GM19035 (cell line): ENCODE results near the gene GLDC.

Source experiments
- ATAC-seq: cut with Tn5 transposase; IDR thresholded peaks from one replicate; pipeline ENCODE4 v1.9.1; 2021; ENCODE audit not compliant: unreplicated experiment

GLDC gene

DNA sequence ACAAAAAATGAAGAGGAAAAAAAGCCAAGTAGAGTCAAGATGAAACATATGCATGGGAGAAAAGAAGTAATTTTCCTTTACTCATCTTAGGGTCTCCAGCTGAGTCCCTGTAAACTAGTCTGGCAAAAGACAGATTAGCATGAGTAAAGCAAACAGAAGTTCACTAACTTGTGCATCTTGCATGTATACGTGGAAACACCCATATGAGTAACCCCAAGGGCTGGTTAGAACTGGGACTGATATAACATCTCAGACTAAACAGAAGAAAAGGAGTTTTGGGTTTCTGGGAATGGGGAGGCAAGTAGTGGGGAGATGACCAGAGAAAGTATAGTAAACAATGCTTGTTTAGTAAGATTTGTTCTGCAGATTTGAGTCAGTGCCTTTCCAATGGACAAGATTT lies 20.1 kb upstream of the GLDC start:
- no peak for ATAC-seq

DNA sequence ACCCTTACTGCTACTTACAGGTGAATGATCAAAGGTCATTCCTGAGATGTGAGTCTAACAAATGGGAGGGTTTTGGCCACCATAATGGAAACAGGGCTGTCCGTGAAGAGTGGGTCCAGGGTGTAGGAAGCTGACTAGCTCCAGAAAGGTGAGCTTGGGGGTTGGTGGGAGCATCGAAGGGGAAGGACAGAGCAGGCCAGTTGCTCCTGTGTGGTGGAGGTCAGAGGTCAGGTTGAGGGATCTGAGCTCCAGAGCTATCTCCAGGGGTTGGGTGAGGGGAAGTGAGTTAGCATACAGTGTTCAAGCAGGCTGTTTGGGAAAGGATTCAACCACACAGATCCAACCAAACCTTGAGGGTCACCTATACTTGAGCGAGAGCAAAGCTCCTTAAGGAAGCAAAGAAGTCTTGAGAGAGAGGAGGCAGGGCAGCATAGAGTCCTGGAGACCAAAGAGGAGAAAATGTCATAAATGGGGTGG lies 18.7 kb upstream of the GLDC start:
- ATAC-seq, result no peak

DNA sequence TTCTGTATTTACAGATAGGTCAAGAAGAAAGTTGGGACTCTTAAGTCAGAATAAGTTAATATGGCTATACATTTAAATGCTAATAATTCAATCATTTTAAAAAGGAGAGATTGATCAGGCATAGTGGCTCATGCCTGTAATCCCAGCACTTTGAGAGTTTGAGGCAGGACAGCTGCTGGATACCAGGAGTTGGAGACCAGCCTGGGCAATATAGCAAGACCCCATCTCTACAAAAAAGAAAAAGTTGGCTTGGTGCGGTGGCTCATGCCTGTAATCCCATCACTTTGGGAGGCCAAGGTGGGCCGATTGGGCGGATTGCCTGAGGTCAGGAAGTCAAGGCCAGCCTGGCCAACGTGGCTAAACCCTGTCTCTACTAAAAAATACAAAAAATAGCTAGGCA lies 15.0 kb upstream of the GLDC start:
- ATAC-seq, result no peak

GRCh38 chr9:6658628-6659353 lies 13.3 kb upstream of the GLDC start:
- ATAC-seq, result no peak

DNA sequence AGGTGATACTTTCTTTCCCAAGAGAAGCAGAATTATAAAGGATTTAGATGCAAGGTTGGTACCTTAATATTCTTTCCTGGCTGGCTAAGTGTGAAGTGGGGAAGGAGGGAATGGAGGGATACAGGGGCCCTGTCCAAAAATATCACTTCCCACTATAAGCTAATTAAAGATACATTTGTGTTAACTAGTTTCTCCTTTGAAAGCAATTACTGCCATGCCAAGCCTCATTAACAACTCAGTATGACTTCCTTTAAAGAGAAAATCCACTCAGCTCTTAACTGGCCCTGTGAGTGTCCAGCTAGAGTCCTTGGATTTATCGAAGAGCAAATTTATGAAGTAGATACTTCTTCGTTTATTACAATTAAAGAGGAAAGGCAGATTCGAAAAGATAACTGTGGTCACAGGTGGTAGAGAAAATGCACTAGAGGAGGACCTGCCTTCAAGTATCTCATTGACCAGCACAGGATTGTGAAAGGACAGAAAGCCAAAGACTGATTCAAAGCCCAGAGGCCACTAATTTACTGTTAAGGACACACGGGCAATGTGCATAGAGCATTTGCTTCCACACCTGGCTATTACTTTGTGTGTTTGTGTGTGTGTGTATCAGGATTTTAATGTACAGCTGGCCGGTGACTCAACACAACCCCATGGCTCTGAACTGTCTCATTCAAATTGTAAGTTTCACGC lies 11.2 kb upstream of the GLDC start:
- no peak for ATAC-seq

DNA sequence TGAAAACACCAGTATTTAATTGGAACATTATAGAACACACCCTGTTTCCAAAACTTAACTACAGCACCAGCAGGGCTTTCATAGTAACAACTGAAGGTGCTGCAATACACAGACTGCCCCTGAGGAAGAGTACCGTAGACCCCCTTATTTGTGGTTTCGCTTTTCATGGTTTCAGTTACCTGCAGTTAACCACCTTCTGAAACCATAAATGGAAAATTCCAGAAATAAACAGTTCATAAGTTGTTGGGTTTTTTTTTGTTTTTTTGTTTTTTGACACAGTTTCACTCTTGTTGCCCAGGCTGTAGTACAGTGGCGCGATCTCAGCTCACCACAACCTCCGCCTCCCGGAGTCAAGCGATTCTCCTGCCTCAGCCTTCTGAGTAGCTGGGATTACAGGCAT lies 9.5 kb upstream of the GLDC start:
- ATAC-seq, result peak; percentile 87

GRCh38 chr9:6646293-6646636 lies 736 bp upstream of the GLDC start:
- ATAC-seq, result peak; percentile 7

DNA sequence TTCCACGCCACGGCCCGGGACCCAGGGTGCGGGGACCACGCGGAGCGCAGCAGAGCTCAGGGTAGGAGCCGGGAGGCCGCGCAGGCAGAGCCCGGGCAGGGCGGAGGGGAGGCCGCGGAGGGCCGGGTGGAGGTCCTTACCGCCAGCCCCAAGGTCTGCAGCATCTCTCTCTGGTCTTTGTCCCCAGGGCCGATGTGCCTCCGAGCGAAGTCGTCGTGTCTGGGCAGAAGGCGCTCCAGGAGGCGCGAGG lies 499 bp downstream of the GLDC start:
- peak; percentile 36 for ATAC-seq

DNA sequence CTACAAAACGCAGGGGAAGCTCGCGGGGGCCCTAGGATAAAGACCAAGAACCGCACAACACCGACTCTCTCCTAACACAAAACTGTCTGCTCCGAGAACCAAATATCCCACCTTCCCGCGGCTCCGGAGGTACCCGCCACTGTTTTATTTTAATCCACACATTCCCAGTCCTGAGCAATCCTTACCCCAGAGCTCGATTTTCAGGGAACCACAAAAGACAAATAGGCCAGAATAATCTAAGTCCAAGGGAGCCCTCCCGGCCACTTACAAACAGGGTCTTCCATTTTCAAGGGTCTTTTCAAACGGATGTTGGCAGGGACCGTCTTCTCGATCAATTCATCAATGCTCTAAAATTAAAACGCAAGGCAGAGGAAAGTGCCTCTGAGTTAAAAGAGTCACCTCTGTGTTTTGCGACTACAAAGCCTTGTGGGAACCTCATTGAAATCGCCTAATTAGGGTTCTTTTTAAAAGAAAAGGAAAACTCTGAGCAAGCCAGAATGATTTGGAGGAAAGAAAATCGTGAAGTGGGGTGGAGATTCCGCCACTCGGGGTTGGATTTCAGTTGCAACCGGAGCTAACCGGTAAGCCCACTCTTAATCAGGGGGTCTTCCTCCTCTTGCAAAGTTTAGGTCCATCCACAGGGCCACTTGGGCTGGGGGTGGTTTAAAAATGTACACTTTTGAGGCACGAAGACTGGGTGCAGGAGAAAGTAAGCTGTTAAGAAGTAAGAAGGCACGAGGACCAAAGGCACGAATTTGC lies 1.0 kb downstream of the GLDC start:
- no peak for ATAC-seq

GRCh38 chr9:6641961-6642360 lies 3.6 kb downstream of the GLDC start:
- no peak for ATAC-seq

- ATAC-seq, result no peak
Measured at GRCh38 chr9:6641561-6641960, 4.0 kb downstream of the GLDC start.

DNA sequence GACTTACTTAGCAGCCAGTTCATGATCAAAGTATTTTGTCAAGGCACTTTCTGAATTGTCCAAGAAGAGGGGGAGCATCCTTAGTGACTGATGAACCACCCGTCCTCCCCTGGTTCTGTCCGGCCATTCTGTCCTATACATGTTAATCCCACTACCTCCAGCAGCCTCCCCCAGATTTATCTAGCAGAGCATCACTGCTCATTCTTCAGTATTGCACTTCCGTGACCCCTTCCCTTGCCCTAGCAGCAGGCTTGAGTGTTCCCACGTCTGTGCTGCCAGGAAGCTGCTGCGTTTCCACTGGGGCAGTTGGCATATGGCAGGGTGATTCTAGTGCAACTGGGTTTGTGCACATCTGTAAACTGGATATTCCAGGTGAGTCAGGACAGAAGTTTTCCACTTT lies 4.5 kb downstream of the GLDC start:
- no peak for ATAC-seq

DNA sequence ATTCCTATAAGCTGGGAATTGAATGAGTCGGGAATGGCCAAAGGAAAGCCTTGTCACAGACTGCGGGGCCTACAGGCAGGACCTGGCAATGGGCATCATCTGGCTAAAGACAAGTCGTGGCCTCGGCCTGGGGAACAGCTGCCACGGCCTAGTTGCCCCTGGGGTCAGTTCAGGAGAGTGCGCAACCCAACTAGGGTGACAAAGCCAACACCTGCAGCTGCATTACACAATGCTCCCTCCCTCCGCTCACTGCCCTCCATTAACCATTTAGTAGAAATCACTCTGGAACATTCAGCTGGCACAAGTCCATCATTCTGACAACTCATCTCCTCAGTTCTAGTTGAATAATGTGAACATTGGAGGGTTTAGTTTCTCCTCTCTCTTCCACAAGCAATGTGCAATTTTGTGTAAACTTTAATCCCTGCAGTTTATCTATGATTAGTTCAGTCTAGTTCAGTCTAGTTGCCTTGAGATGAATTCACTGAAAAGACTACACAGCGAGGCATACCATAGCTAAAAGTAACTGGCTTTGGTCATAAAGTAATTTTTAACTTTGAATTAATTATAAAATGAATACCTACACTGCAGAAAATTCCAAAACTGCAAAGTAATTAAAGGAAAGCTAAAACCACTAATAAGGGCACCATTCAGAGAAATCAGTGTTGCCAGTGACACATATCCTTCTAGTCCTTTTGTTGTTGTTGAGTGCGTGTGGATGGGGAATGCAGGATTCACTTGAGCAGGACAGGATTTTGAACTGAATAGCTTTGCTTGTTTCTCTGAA lies 5.1 kb downstream of the GLDC start:
- no peak for ATAC-seq

DNA sequence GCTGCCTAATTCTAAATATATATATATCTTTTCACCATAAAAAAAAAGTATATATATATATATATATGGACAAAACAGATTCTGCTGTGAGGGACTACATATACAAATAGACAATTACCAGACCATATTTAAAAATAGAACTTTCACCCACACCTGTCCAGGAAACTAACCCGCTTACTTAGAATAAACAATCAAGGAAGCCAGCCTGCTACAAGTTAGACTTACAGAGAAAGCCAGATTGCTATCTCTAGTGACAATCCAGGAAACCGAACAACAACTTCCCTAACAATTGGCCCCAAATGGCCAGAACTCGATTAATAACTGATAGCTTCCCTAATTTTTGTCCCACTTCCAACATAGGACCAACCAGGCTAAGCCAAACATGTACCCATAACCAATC lies 5.9 kb downstream of the GLDC start:
- no peak for ATAC-seq

GRCh38 chr9:6634444-6634843 lies 11.1 kb downstream of the GLDC start:
- no peak for ATAC-seq

DNA sequence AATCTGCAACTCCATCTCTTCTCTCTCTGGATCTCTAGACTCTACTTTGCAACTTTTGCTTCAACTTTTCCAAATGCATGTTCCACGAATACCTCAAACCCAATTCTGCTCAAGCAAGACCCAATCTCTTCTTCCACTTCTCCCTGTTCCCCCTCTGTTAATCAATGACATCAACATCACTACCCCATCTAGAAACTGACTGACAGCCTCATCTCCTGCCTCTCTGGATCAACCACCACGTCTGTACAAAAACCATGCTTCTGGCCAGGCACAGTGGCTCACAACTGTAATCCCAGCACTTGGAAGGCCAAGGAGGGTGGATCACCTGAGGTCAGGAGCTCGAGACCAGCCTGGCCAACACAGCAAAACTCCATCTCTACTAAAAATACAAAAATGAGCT lies 12.2 kb downstream of the GLDC start:
- no peak for ATAC-seq

DNA sequence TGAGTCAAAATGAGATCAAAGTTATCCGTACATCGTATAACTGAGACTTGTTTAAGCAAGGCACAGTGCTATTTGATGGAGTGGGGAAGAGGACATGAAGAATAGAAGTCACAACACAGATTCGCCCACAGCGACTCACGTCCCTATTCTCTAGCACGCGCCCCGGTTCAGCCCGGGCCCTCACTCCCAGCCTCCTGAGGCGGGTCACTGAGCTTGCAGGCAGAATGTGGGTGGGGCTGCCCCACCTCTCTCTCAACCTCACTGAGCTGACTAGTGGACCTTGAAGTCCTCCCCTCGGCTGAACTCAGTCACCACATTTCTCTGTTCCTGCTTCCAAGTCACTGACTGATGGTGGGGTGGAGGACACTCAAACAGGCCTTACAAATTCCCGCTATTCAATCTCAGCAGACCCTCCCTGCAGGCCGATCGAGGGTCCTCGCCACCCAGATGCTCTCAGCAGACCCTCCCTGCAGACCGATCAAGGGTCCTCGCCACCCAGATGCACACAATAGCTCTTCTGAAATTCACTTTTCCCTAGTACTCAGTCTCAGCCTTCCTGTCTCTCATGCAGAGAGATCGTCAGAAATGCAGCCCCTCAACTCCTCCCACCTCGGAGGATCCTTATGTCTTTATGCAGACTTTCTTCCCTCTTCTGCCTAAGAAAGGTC lies 12.9 kb downstream of the GLDC start:
- peak; percentile 90 for ATAC-seq

DNA sequence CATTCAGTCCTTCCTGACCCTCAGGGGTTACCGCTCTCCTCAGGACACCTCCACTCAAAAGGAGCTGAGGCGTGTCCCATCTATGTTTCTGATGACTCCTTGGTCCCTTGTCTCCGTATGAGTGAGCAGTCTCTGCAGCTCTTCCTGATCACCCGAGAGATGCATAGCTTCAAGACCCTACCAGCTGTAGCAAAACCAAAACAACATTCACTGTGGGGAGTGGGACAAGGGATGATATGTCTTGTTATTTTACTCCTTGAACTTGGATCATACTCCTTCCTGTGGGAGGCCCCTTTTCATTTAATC lies 14.4 kb downstream of the GLDC start:
- peak; percentile 31 for ATAC-seq

- peak; percentile 64 for ATAC-seq
Measured at GRCh38 chr9:6630502-6631206, 14.9 kb downstream of the GLDC start.

DNA sequence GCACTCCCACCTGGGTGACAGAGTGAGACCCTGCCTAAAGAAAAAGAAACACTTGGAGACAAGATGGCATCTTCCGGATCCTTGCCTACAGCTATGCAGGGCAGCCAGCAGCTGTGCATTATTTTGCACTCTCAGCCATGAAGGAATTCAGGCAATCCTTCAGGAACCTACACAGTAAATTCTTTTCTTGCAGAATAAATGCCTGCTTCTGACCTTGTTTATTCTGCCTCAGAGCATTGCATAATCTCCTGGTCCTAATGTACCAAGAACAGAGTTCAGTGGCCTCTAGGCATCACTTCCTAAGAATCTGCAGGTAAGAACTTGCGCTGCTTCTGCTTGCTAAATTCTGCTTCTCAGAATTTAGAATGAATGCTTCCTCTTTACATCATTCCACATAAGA lies 16.8 kb downstream of the GLDC start:
- no peak for ATAC-seq

- no peak for ATAC-seq
Measured at GRCh38 chr9:6625363-6625762, 20.2 kb downstream of the GLDC start.
